SK-N-SH treated with all-trans-retinoic acid at 6 μM for 48 hours (cell line): ENCODE measurements around the gene NATD1.
A peak's percentile ranks its signal among the peaks of the same experiment; 100 is the strongest.

Experiments used
- ATAC-seq: fragments of 200-7000 bp; cut with Tn5 transposase; 3 replicates; pipeline ENCODE4 v1.9.1; 2020; ENCODE audit warnings: mild to moderate bottlenecking, moderate library complexity
- ARNTL ChIP-seq: fragments of 450-650 bp; formaldehyde crosslinking; IDR thresholded peaks from 2 replicates; pipeline ENCODE4 v1.5.0; 2020; ENCODE audit warnings: low read depth, mild to moderate bottlenecking, moderate library complexity, borderline replicate concordance
- BACH2 ChIP-seq: fragments of 250-450 bp; sonication (Bioruptor Pico); IDR thresholded peaks from 2 replicates; pipeline ENCODE4 v1.9.0; 2021; ENCODE audit warnings: mild to moderate bottlenecking, borderline replicate concordance
- ESRRG ChIP-seq: fragments of 250-450 bp; sonication (Bioruptor Pico); IDR thresholded peaks from 2 replicates; pipeline ENCODE4 v1.6.1; 2021; ENCODE audit warnings: mild to moderate bottlenecking
- GLIS3 ChIP-seq: fragments of 250-450 bp; sonication (Bioruptor Pico); IDR thresholded peaks from 2 replicates; pipeline ENCODE4 v1.5.0; 2020; ENCODE audit warnings: mild to moderate bottlenecking, moderate library complexity
- OSR1 ChIP-seq: fragments of 250-450 bp; sonication (Bioruptor Pico); IDR thresholded peaks from 2 replicates; pipeline ENCODE4 v1.8.0; 2022; ENCODE audit warnings: moderate library complexity, mild to moderate bottlenecking, inconsistent platforms
- PATZ1 ChIP-seq: fragments of 250-450 bp; sonication (Bioruptor Pico); IDR thresholded peaks from 2 replicates; pipeline ENCODE4 v1.8.0; 2020; ENCODE audit warnings: mild to moderate bottlenecking, moderate library complexity, borderline replicate concordance
- POU6F1 ChIP-seq: fragments of 250-450 bp; sonication (Bioruptor Pico); IDR thresholded peaks from 2 replicates; pipeline ENCODE4 v1.8.0; 2021; ENCODE audit warnings: low read depth, mild to moderate bottlenecking, moderate library complexity, borderline replicate concordance
- PPARA ChIP-seq: fragments of 250-450 bp; sonication (Bioruptor Pico); IDR thresholded peaks from 2 replicates; pipeline ENCODE4 v1.5.0; 2020; ENCODE audit warnings: mild to moderate bottlenecking, borderline replicate concordance
- RARB ChIP-seq: fragments of 250-450 bp; sonication (Bioruptor Pico); IDR thresholded peaks from 2 replicates; pipeline ENCODE4 v1.8.0; 2021; ENCODE audit warnings: mild to moderate bottlenecking, moderate library complexity
- SNAI2 ChIP-seq: fragments of 250-450 bp; sonication (Bioruptor Pico); IDR thresholded peaks from 2 replicates; pipeline ENCODE4 v1.5.0; 2020; ENCODE audit warnings: mild to moderate bottlenecking, moderate library complexity
- TOX ChIP-seq: fragments of 250-450 bp; sonication (Bioruptor Pico); IDR thresholded peaks from 2 replicates; pipeline ENCODE4 v1.8.0; 2021; ENCODE audit warnings: mild to moderate bottlenecking, moderate library complexity, borderline replicate concordance
- ZC3H10 ChIP-seq: fragments of 250-450 bp; sonication (Bioruptor Pico); IDR thresholded peaks from 2 replicates; pipeline ENCODE4 v1.5.1; 2021; ENCODE audit warnings: mild to moderate bottlenecking, moderate library complexity
- ZFP3 ChIP-seq: fragments of 250-450 bp; sonication (Bioruptor Pico); IDR thresholded peaks from 2 replicates; pipeline ENCODE4 v1.5.0; 2020; ENCODE audit warnings: mild to moderate bottlenecking, moderate library complexity
- ZNF565 ChIP-seq: fragments of 450-650 bp; formaldehyde crosslinking; conservative IDR thresholded peaks from 2 replicates; pipeline ENCODE4 v1.5.0; 2020; ENCODE audit warnings: low read depth, mild to moderate bottlenecking, moderate library complexity
- ZNF70 ChIP-seq: fragments of 450-650 bp; formaldehyde crosslinking; IDR thresholded peaks from 2 replicates; pipeline ENCODE4 v1.5.0; 2020; ENCODE audit warnings: mild to moderate bottlenecking, moderate library complexity
- TF ChIP-seq, protein P1 (sequence below): fragments of 250-450 bp; sonication (Bioruptor Pico); IDR thresholded peaks from 2 replicates; pipeline ENCODE4 v1.5.0; 2020; ENCODE audit warnings: mild to moderate bottlenecking, moderate library complexity
- TF ChIP-seq, protein P2 (sequence below): fragments of 250-450 bp; sonication (Bioruptor Pico); IDR thresholded peaks from 2 replicates; pipeline ENCODE4 v1.5.1; 2020; ENCODE audit warnings: low read depth, mild to moderate bottlenecking, moderate library complexity

The NATD1 gene

DNA sequence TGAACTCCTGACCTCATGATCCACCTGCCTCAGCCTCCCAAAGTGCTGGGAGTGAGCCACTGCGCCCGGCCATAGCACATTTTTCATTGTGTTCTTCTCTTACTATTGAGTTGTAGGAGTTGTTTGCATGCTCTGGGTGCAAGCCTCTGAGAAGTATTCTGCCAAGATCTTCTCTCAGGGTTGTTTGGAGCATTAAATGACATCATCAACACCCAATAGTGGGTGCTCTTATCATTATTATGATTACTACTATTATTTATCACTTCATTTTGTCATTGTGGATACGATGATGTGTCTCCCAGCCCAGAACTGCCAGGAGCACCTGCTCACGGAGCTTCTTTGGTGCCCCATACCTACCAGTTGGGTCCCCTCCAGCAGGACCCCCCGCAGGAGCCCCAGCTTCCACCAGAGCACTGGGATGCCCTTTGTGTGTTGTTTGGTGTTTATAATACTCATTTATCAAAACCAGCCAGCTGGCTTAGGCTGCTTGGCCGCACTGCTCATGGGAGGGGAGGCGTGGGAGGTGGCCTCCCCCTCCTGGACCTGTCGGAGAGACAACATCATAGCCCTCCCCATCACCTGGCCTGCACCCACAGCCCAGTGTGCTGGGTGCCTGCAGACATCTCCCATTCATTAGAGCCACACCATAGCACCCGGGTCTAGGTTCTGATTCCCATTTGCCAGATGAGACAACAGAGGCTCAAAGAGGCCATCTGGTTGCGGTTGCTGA lies 18.4 kb upstream of the NATD1 start (continued):
- TF ChIP-seq POU6F1 (CRISPR knock-in tag): no peak
- TF ChIP-seq SNAI2 (CRISPR knock-in tag): no peak
- no peak for TF ChIP-seq ARNTL (CRISPR knock-in tag)
- TF ChIP-seq GLIS3 (CRISPR knock-in tag): no peak
- TF ChIP-seq, protein P1, sequence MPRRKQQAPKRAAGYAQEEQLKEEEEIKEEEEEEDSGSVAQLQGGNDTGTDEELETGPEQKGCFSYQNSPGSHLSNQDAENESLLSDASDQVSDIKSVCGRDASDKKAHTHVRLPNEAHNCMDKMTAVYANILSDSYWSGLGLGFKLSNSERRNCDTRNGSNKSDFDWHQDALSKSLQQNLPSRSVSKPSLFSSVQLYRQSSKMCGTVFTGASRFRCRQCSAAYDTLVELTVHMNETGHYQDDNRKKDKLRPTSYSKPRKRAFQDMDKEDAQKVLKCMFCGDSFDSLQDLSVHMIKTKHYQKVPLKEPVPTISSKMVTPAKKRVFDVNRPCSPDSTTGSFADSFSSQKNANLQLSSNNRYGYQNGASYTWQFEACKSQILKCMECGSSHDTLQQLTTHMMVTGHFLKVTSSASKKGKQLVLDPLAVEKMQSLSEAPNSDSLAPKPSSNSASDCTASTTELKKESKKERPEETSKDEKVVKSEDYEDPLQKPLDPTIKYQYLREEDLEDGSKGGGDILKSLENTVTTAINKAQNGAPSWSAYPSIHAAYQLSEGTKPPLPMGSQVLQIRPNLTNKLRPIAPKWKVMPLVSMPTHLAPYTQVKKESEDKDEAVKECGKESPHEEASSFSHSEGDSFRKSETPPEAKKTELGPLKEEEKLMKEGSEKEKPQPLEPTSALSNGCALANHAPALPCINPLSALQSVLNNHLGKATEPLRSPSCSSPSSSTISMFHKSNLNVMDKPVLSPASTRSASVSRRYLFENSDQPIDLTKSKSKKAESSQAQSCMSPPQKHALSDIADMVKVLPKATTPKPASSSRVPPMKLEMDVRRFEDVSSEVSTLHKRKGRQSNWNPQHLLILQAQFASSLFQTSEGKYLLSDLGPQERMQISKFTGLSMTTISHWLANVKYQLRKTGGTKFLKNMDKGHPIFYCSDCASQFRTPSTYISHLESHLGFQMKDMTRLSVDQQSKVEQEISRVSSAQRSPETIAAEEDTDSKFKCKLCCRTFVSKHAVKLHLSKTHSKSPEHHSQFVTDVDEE: no peak
- TF ChIP-seq OSR1 (CRISPR knock-in tag): no peak

GRCh38 chr17:21269394-21269793 lies 16.2 kb upstream of the NATD1 start:
- no peak for TF ChIP-seq PPARA (CRISPR knock-in tag)
- TF ChIP-seq ZNF565: no peak
- TF ChIP-seq TOX: no peak
- TF ChIP-seq ESRRG (CRISPR knock-in tag): no peak
- TF ChIP-seq BACH2 (CRISPR knock-in tag): no peak
- TF ChIP-seq ZNF70 (CRISPR knock-in tag): no peak
- no peak for ATAC-seq

GRCh38 chr17:21268596-21269188 lies 15.5 kb upstream of the NATD1 start:
- TF ChIP-seq ZC3H10 (CRISPR knock-in tag) (no peak), ZNF70 (CRISPR knock-in tag) (no peak), ZFP3 (peak; percentile 94), OSR1 (CRISPR knock-in tag) (no peak), ARNTL (CRISPR knock-in tag) (no peak), PATZ1 (no peak)
- TF ChIP-seq, protein P2, sequence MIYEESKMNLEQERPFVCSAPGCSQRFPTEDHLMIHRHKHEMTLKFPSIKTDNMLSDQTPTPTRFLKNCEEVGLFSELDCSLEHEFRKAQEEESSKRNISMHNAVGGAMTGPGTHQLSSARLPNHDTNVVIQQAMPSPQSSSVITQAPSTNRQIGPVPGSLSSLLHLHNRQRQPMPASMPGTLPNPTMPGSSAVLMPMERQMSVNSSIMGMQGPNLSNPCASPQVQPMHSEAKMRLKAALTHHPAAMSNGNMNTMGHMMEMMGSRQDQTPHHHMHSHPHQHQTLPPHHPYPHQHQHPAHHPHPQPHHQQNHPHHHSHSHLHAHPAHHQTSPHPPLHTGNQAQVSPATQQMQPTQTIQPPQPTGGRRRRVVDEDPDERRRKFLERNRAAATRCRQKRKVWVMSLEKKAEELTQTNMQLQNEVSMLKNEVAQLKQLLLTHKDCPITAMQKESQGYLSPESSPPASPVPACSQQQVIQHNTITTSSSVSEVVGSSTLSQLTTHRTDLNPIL (CRISPR knock-in tag): no peak
- ATAC-seq: no peak

DNA sequence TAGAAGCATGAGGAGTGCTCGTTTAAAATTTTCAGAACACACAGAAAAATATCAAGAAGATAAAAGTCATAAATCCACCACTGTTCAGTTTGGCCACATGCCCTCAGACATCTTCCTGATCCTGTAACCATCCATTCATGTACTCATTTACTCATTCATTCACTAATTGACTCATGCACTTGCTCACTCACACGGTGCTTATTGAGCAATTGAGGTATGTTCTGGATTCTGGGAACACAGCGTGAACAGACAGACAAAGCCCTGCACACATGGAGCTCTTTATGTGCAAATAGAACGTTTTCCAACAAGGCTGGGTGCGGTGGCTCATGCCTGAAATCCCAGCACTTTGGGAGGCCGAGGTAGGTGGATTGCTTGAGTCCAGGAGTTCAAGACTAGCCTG lies 10.2 kb upstream of the NATD1 start:
- TF ChIP-seq ZFP3: no peak
- TF ChIP-seq, protein P2 (CRISPR knock-in tag): no peak
- no peak for TF ChIP-seq RARB (CRISPR knock-in tag)
- no peak for TF ChIP-seq GLIS3 (CRISPR knock-in tag)
- no peak for TF ChIP-seq TOX
- no peak for ATAC-seq
